ENCODE measurements around the gene PPP1R1C.

DNA sequence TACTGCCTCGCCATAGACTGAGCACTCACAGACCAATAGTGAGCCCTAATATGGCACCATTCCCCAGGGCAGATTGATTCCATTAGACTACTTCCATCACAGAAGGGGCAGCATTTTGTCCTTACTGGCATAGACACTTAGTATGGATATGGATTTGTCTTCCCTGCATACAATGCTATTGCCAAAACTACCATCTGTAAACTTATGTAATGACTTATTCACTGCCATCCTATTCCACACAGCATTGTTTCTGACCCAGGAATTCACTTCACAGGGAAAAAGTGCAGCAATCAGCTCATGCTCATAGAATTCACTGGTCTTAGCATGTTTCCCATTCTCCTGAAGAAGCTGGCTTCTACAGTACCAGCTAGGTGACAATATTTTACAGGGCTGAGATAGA, 179.0 kb downstream of the PPP1R1C start:
- TF ChIP-seq, protein P1, sequence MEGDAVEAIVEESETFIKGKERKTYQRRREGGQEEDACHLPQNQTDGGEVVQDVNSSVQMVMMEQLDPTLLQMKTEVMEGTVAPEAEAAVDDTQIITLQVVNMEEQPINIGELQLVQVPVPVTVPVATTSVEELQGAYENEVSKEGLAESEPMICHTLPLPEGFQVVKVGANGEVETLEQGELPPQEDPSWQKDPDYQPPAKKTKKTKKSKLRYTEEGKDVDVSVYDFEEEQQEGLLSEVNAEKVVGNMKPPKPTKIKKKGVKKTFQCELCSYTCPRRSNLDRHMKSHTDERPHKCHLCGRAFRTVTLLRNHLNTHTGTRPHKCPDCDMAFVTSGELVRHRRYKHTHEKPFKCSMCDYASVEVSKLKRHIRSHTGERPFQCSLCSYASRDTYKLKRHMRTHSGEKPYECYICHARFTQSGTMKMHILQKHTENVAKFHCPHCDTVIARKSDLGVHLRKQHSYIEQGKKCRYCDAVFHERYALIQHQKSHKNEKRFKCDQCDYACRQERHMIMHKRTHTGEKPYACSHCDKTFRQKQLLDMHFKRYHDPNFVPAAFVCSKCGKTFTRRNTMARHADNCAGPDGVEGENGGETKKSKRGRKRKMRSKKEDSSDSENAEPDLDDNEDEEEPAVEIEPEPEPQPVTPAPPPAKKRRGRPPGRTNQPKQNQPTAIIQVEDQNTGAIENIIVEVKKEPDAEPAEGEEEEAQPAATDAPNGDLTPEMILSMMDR (IDR thresholded peaks at IDR 0.05) = no peak
- TF ChIP-seq POLR2A (IDR thresholded peaks at IDR 0.05) = no peak
